ENCODE results near the gene ARHGAP24. TPM values are rescaled to one million over a fixed set of nuclear protein-coding genes. Genes with fewer than 3 reads are reported as not detected.

Gene ARHGAP24
- total RNA-seq, 2 donors from 2014 or later, result 66.8 to 85.6 TPM

GRCh38 chr4:85672116-85672515 is 197.2 kb downstream of the ARHGAP24 start:
- Mint-ChIP-seq H3K27ac (no peak overlapping the region), H3K27me3 (ENCODE audit: insufficient read depth) (no peaks in the 10 kb centered on the region), H3K4me3 (no peak overlapping the region), H3K9me3 (peaks cover 17% of the 10 kb centered on the region), H3K4me1 (no peaks in the 10 kb centered on the region), H3K36me3 (ENCODE audit: low read depth) (no peaks in the 10 kb centered on the region)
- Histone ChIP-seq H3K27ac (ENCODE audit: low read depth, low read length) (no peak overlapping the region), H3K9ac (ENCODE audit: extremely low read depth, low read length, poor library complexity, severe bottlenecking) (no peak overlapping the region), H3K36me3 (ENCODE audit: control insufficient read depth, insufficient read depth, low read length) (no peaks in the 10 kb centered on the region), H3K9me3 (ENCODE audit: control insufficient read depth, low read length) (peaks cover 12% of the 10 kb centered on the region), H3K27me3 (ENCODE audit: control insufficient read depth, insufficient read depth, low read length, poor library complexity, severe bottlenecking) (no peaks in the 10 kb centered on the region), H3K4me3 (ENCODE audit: low read length) (no peak overlapping the region), H3K4me1 (ENCODE audit: control insufficient read depth, insufficient read depth, low read length) (no peaks in the 10 kb centered on the region)
- DNase-seq, result no peak
- WGBS, 2 experiments (ENCODE audit: insufficient coverage in 1 of 2, insufficient read length in 1 of 2), result 96 to 100% methylated on average over 1 to 3 of the region's 3 CpGs
- TF ChIP-seq CTCF (conservative IDR thresholded peaks at IDR 0.05), result no peak

GRCh38 chr4:85672959-85673358 is 198.0 kb downstream of the ARHGAP24 start:
- TF ChIP-seq CTCF (conservative IDR thresholded peaks at IDR 0.05), result no peak
- no peak overlapping the region for H3K27ac ChIP-seq (ENCODE audit: low read depth, low read length)

GRCh38 chr4:85673540-85673939 is 198.6 kb downstream of the ARHGAP24 start:
- Mint-ChIP-seq H3K36me3 (ENCODE audit: low read depth) (no peaks in the 10 kb centered on the region), H3K9me3 (peaks cover 4% of the 10 kb centered on the region), H3K4me3 (no peak overlapping the region), H3K27ac (no peak overlapping the region), H3K4me1 (no peaks in the 10 kb centered on the region), H3K27me3 (ENCODE audit: insufficient read depth) (no peaks in the 10 kb centered on the region)
- Histone ChIP-seq H3K4me1 (ENCODE audit: control insufficient read depth, insufficient read depth, low read length) (no peaks in the 10 kb centered on the region), H3K9me3 (ENCODE audit: control insufficient read depth, low read length) (no peaks in the 10 kb centered on the region), H3K4me3 (ENCODE audit: low read length) (no peak overlapping the region), H3K27ac (ENCODE audit: low read depth, low read length) (no peak overlapping the region), H3K27me3 (ENCODE audit: control insufficient read depth, insufficient read depth, low read length, poor library complexity, severe bottlenecking) (no peaks in the 10 kb centered on the region), H3K36me3 (ENCODE audit: control insufficient read depth, insufficient read depth, low read length) (no peaks in the 10 kb centered on the region), H3K9ac (ENCODE audit: extremely low read depth, low read length, poor library complexity, severe bottlenecking) (no peak overlapping the region)
- 94% methylated on average over 2 of the region's 2 CpGs; no CpG with 5 or more reads in 1 of the 2 experiments for WGBS, 2 experiments (ENCODE audit: insufficient coverage in 1 of 2, insufficient read length in 1 of 2)
- TF ChIP-seq CTCF (conservative IDR thresholded peaks at IDR 0.05), result no peak
- DNase-seq, result no peak

More at GRCh38 chr4:85672959-85673358, 198.0 kb downstream of the ARHGAP24 start:
- H3K9me3 ChIP-seq (ENCODE audit: control insufficient read depth, low read length), result peaks cover 3% of the 10 kb centered on the region
- Mint-ChIP-seq H3K4me1 (no peaks in the 10 kb centered on the region), H3K4me3 (no peak overlapping the region), H3K27ac (no peak overlapping the region), H3K36me3 (ENCODE audit: low read depth) (no peaks in the 10 kb centered on the region), H3K9me3 (peaks cover 8% of the 10 kb centered on the region), H3K27me3 (ENCODE audit: insufficient read depth) (no peaks in the 10 kb centered on the region)
- H3K9ac ChIP-seq (ENCODE audit: extremely low read depth, low read length, poor library complexity, severe bottlenecking), result no peak overlapping the region
- H3K4me3 ChIP-seq (ENCODE audit: low read length), result no peak overlapping the region
- no peak for DNase-seq
- 81 to 83% methylated on average over 3 of the region's 3 CpGs for whole genome bisulfite sequencing, 2 experiments (ENCODE audit: insufficient coverage in 1 of 2, insufficient read length in 1 of 2)
- no peaks in the 10 kb centered on the region for H3K27me3 ChIP-seq (ENCODE audit: control insufficient read depth, insufficient read depth, low read length, poor library complexity, severe bottlenecking)
- no peaks in the 10 kb centered on the region for H3K4me1 ChIP-seq (ENCODE audit: control insufficient read depth, insufficient read depth, low read length)
- no peaks in the 10 kb centered on the region for H3K36me3 ChIP-seq (ENCODE audit: control insufficient read depth, insufficient read depth, low read length)

Measured in endodermal cell (in vitro differentiated cells).